Heart left ventricle (tissue), 16 donors: Measurements from ENCODE around the gene SPECC1L. TPM values are rescaled to one million over a fixed set of nuclear protein-coding genes. Genes with fewer than 3 reads are reported as not detected.
A peak's percentile ranks its signal among the peaks of the same experiment; 100 is the strongest.
"Not testable (repeated sequence)": the region's sequence is repeated elsewhere in the genome, so short reads cannot be mapped to it uniquely, and the experiment has no call there.

Experiments
- ATAC-seq, 4 donors: fragments of 200-7000 bp; cut with Tn5 transposase; one replicate each; pipeline ENCODE4 v1.9.1; 2020 to 2022; ENCODE audit warnings: moderate library complexity in 4 of 4, mild to moderate bottlenecking in 3 of 4, moderate number of reproducible peaks in 1 of 4
- DNase-seq, 5 donors: peaks; one replicate each; pipeline ENCODE4 v3.0.0-alpha.2; 2020
- H3K27ac ChIP-seq, 12 donors: fragments of 200-600 bp; sonication (generic) in 4 of 12; one replicate each; pipeline versions ENCODE4 v1.5.0 to v1.8.0; 2016 to 2022; ENCODE audit warnings: mild to moderate bottlenecking in 2 of 12
- H3K27me3 ChIP-seq, 9 donors: fragments of 200-600 bp; sonication (generic) in 2 of 9; one replicate each; pipeline versions ENCODE4 v1.5.1 to v1.8.0; 2016 to 2022; ENCODE audit warnings: mild to moderate bottlenecking in 3 of 9
- H3K36me3 ChIP-seq, 9 donors: fragments of 200-600 bp; sonication (generic) in 2 of 9; one replicate each; pipeline versions ENCODE4 v1.5.0 to v1.8.0; 2018 to 2022; ENCODE audit warnings: mild to moderate bottlenecking in 2 of 9
- H3K4me1 ChIP-seq, 12 donors: fragments of 200-600 bp; sonication (generic) in 4 of 12; one replicate each; pipeline versions ENCODE4 v1.5.0 to v1.8.0; 2016 to 2022; ENCODE audit warnings: mild to moderate bottlenecking in 3 of 12
- H3K4me3 ChIP-seq, 12 donors: fragments of 200-600 bp; sonication (generic) in 4 of 12; one replicate each; pipeline versions ENCODE4 v1.5.0 to v1.8.0; 2017 to 2022; ENCODE audit warnings: mild to moderate bottlenecking in 9 of 12, moderate library complexity in 4 of 12
- H3K9me3 ChIP-seq, 12 donors: fragments of 200-600 bp; sonication (generic) in 4 of 12; one replicate each; pipeline versions ENCODE4 v1.5.0 to v1.8.0; 2016 to 2022; ENCODE audit warnings: mild to moderate bottlenecking in 1 of 12
- CTCF ChIP-seq, 12 donors: fragments of 200-600 bp; sonication (generic) in 4 of 12; IDR thresholded peaks; one replicate each; pipeline versions ENCODE4 v1.5.0 to v1.8.0; 2018 to 2022; ENCODE audit warnings: antibody characterized with exemption in 12 of 12, mild to moderate bottlenecking in 5 of 12
- POLR2A ChIP-seq, 2 donors: fragments of 450-650 bp; IDR thresholded peaks; one replicate each; pipeline ENCODE4 v1.6.1; 2017; ENCODE audit warnings: antibody characterized with exemption in 2 of 2, mild to moderate bottlenecking in 2 of 2, moderate library complexity in 2 of 2
- WGBS, 4 donors: extraction: QIAGEN DNeasy Blood & Tissue Kit in 2 of 4; methylation state at CpG; one replicate each; pipeline versions ENCODE4 v1.1.5 to v1.1.7; 2013 to 2018; 5-methylcytosine and 5-hydroxymethylcytosine counted together
- intact Hi-C, 10 donors: fragments of 100-400 bp; cut with DNase I; formaldehyde crosslinking; loops; one replicate each; pipeline versions ENCODE4 v1.11.1 to v1.14.2; 2022
- polyA plus RNA-seq, 2 donors: library from polyadenylated mRNA; stranded (reverse); fragments of 200-250 nt; gene quantifications; one replicate each; pipeline ENCODE4 v1.2.3, GENCODE V29; 2013
- total RNA-seq, 9 donors: library from RNA; depleted of rRNA in 2 of 9; stranded (reverse); fragments of >200 nt in 2 of 9; fragmentation: NEBNext Ultra II Directional in 3 of 9; extraction: Animal tissue kit (Norgen Biotek cat#: 25700) in 3 of 9; gene quantifications; one replicate each; pipeline versions ENCODE4 v1.1.0 to v1.2.4, GENCODE V29; 2016 to 2023
- donor health status: ischemic (EF 13 %, LVEDD 7.1; RV severe dilation, severe dysfunction).
- donor health status: healthy with polysubstance abuse.
- donor health status: DM: no; HTN: yes; CAD: no.
- donor health status: DM: no; HTN: no; CAD: no.
- donor health status: ischemic (EF 25% LVEDD 6.9; RV normal size, moderate dysfunction).
- donor health status: ischemic (EF 25% LVEDD 5.7; RV mildly dilated, moderate dysfunction).
- donor health status: healthy.
- donor health status: DM: yes; HTN: yes; CAD: no.
- donor health status: ischemic (EF 35%, LVEDD 5.7; RV mildly dilated, moderate dysfunction).
- donor health status: nonischemic (EF 11% LVEDD 7.7; RV severe dilation, severe dysfunction).
- donor health status: DM: yes; HTN: yes; CAD: no.
- donor health status: PGD.
- donor health status: ischemic (EF 29% LVEDD 5.4; RV normal size, mild dysfunction).
- donor health status: nonischemic (EF 23%, LVEDD 6.1; RV moderate dilation, normal function).

Gene SPECC1L
- total and polyA plus RNA-seq, 11 donors: 9.8 to 65.3 (median 38.9) TPM

DNA sequence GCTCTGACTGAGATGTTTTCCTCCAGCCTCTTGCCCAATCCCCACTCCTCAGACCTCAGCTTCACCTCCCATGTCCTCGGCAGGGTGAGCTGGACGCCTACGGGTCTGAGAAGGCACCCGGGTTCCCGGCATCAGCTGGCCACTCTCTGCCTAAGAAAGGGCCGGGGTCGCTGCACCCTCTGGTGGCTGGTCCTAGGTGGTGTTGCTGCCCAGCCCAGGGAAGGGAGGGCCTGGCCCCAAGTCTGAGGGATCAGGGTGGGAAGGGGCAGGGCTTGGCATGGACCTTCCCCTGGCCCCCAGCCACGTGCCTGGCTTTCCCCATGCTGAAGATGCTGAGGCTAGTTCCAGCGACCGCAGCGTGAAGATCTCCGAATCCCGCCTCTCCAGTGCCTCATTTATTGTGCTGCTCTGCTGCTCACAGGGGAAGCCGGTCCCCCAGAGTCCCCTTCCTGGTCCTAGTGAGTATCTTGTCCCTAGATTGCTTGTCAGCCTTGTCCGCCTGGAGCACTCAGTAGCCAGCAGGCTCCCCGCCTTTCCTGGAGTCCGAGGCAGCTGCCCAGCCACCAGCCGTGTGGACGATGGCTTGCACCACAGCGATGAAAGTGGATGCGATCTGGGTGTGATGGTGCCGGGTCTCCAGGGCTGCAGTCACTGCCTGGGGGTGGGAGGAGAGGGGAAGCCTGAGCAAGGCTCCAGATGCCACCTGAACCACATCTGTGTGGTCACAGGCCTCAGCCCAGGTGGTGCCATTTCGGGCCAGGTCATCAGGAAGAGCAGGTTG lies 22.9 kb upstream of the SPECC1L start:
- WGBS, 4 donors: 16 to 42% (median 25%) methylated on average over 14 to 23 of the region's 23 CpGs
- H3K4me1 ChIP-seq: peaks cover 5 to 46% (median 31%) of the 10 kb centered on the region in 12 donors

GRCh38 chr22:24248611-24249010 lies 22.0 kb upstream of the SPECC1L start:
- peaks cover 5 to 37% (median 26%) of the 10 kb centered on the region in 12 donors for H3K4me1 ChIP-seq
- intact Hi-C loops: loop anchor here in 6 of 10 donors (5.0 to 10.0 kb wide), 5 partner anchors 41 to 261 kb away; no protein-coding TSS in a partner anchor
- DNase-seq: peak in 1 of 5 donors; percentile 27
- ATAC-seq, H3K36me3 ChIP-seq, H3K27me3 ChIP-seq, H3K4me3 ChIP-seq, H3K9me3 ChIP-seq: not testable (repeated sequence)
- H3K27ac ChIP-seq: peak overlapping the region in 1 of 12 donors; percentile 97
- 93 to 96% (median 94%) methylated on average over 10 to 15 of the region's 15 CpGs for WGBS, 4 donors

More for the DNA sequence above, 22.9 kb upstream of the SPECC1L start:
- DNase-seq: peak; percentile 87 to 93 (median 92)
- TF ChIP-seq CTCF (IDR thresholded peaks at IDR 0.05) (peak; percentile 68 to 92 (median 84)), POLR2A (IDR thresholded peaks at IDR 0.05) (no peak)
- Histone ChIP-seq H3K9me3 (no peaks in the 10 kb centered on the region), H3K27me3 (no peaks in the 10 kb centered on the region), H3K4me3 (peak overlapping the region in 1 of 12 donors; percentile 21), H3K27ac (peak overlapping the region; percentile 83 to 97 (median 88)), H3K36me3 (no peaks in the 10 kb centered on the region)
- ATAC-seq: peak; percentile 90 to 96 (median 94)
- intact Hi-C loops: loop anchor here (1.0 to 10.0 kb wide), 9 partner anchors 39 to 260 kb away; no protein-coding TSS in a partner anchor

GRCh38 chr22:24249413-24249812 lies 21.2 kb upstream of the SPECC1L start:
- intact Hi-C loops: loop anchor here in 6 of 10 donors (5.0 to 10.0 kb wide), 5 partner anchors 42 to 262 kb away; no protein-coding TSS in a partner anchor
- not testable (repeated sequence) for ATAC-seq, H3K27me3 ChIP-seq, H3K9me3 ChIP-seq, H3K27ac ChIP-seq, H3K4me3 ChIP-seq, H3K36me3 ChIP-seq
- DNase-seq: peak in 1 of 5 donors; percentile 4
- WGBS, 4 donors: 94 to 97% (median 94%) methylated on average over 6 to 8 of the region's 8 CpGs; no CpG with 5 or more reads in 1 of the 4 donors
- peaks cover 5 to 35% (median 26%) of the 10 kb centered on the region in 12 donors for H3K4me1 ChIP-seq

DNA sequence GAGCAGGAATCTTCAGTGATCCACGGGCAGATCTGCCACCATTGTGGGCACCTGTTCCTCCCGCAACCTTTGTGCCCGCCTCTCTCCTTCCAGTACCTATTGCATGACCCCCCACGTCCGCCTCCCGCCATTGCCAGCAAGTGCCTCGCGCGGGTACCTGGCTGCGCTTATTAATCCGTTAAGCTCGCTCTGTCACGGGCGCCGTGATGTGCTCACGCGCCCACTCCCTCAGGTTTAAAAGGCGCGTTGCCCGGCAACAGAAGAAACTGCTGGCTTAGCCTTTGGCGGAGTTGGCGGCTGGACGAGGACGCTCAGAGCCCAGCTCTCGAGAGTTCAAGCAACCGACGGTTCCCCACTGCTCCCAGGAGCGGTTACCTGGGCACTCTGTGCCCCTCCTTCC lies 19.3 kb upstream of the SPECC1L start:
- intact Hi-C loops: loop anchor here in 1 of 10 donors (10.0 kb wide), 1 partner anchor 476 kb away; the partner anchor contains the start of gene MMP11
- H3K9me3 ChIP-seq, H3K27me3 ChIP-seq, H3K36me3 ChIP-seq, ATAC-seq, H3K27ac ChIP-seq, DNase-seq, H3K4me3 ChIP-seq: not testable (repeated sequence)
- WGBS, 4 donors: 93 to 96% methylated on average over 17 to 22 of the region's 28 CpGs; no CpG with 5 or more reads in 2 of the 4 donors
- peaks cover 5 to 17% (median 14%) of the 10 kb centered on the region in 12 donors for H3K4me1 ChIP-seq

DNA sequence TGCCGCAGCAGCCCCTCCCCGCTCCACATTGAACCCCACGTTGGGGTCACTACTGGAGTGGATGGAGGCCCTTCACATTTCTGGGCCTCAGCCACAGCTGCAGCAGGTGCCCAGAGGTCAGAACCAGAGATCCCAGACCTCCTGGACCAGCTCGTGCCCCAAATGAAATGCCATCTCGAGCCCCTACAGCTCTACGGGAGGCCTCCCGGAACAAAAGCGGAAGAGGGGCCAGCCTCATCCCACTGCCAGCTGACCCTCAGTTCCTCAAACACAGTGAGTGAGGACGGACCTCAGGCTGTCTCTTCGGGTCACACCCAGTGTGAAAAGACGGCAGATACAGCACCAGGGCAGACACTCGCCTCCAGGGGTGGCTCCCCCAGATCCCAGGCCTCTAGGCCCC lies 17.5 kb upstream of the SPECC1L start:
- H3K9me3 ChIP-seq, H3K36me3 ChIP-seq, H3K4me3 ChIP-seq, H3K4me1 ChIP-seq, H3K27me3 ChIP-seq, H3K27ac ChIP-seq, ATAC-seq, DNase-seq: not testable (repeated sequence)
- intact Hi-C loops: loop anchor here in 1 of 10 donors (10.0 kb wide), 1 partner anchor 478 kb away; the partner anchor contains the start of gene MMP11
- 95 to 97% (median 96%) methylated on average over 5 to 12 of the region's 12 CpGs for WGBS, 4 donors

DNA sequence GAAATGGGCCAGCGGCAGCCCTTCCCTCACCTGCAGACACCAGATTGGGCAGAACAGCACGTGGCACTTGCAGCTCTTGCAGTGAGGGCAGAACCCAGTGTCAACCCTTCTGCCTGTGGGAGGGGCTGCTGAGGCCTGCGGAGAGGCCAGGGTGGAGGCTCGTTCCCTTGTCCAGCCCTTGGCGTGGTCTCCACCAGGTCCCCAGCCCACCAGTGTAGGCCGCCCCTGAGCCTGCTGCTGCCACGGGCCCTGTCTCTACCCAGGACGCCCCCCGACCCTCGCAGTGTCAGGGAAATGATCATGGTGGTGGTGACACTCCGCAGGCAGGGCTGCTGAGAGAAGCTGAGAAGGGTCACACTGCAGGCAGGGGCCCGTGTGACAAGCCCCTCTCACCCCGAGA lies 14.5 kb upstream of the SPECC1L start:
- WGBS, 4 donors: 90 to 100% (median 93%) methylated on average over 1 to 12 of the region's 13 CpGs
- H3K36me3 ChIP-seq, H3K4me3 ChIP-seq, H3K9me3 ChIP-seq, H3K4me1 ChIP-seq, H3K27ac ChIP-seq, ATAC-seq, H3K27me3 ChIP-seq: not testable (repeated sequence)
- intact Hi-C loops: loop anchor here in 1 of 10 donors (10.0 kb wide), 1 partner anchor 481 kb away; the partner anchor contains the start of gene MMP11
- DNase-seq: peak in 1 of 5 donors; percentile 33

DNA sequence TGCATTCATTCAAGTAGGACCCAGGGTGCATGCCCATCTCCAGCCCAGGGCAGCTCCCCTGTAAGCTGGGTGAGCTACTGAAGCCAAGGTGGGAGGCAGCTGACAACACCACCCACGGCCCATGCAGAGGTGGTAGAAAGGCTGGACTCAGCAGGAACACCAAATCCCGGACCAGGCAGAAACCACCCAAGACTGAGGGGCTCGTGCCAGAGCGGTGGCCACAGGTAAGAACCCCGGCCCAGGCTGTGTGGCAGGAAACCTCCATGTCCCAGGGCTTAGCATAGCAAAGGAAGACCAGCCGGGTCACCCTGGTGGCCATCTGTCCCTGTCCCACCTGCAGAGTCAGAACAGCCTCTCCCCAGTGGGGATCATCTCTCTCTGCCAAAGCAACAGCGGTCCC lies 13.9 kb upstream of the SPECC1L start:
- not testable (repeated sequence) for H3K4me1 ChIP-seq
- peak in 1 of 5 donors; percentile 33 for DNase-seq
- WGBS, 4 donors: 86 to 97% (median 91%) methylated on average over 2 to 6 of the region's 7 CpGs

More for the DNA sequence above, 13.9 kb upstream of the SPECC1L start:
- intact Hi-C loops: loop anchor here in 1 of 10 donors (10.0 kb wide), 1 partner anchor 482 kb away; the partner anchor contains the start of gene MMP11
- H3K27me3 ChIP-seq, ATAC-seq, H3K36me3 ChIP-seq, H3K4me3 ChIP-seq, H3K27ac ChIP-seq, H3K9me3 ChIP-seq: not testable (repeated sequence)
